Hepatocyte (in vitro differentiated cells): Measurements from ENCODE around the gene HHAT.
"Not testable (repeated sequence)": the region's sequence is repeated elsewhere in the genome, so short reads cannot be mapped to it uniquely, and the experiment has no call there.

Experiments used
- EZH2 ChIP-seq: fragments of 200-600 bp; sonication (generic); IDR thresholded peaks from 2 replicates; pipeline ENCODE4 v1.6.1; 2016; ENCODE audit warnings: antibody characterized with exemption, mild to moderate bottlenecking, borderline replicate concordance
- EZH2phosphoT487 ChIP-seq: fragments of 200-600 bp; sonication (generic); IDR thresholded peaks from one replicate; pipeline ENCODE4 v1.6.1; 2018; ENCODE audit warnings: antibody characterized with exemption, mild to moderate bottlenecking, low read depth, moderate library complexity; ENCODE audit not compliant: unreplicated experiment, severe bottlenecking
- TF ChIP-seq, protein P1 (sequence below): fragments of 200-600 bp; sonication (generic); IDR thresholded peaks from 2 replicates; pipeline ENCODE4 v1.5.1; 2016; ENCODE audit warnings: antibody characterized with exemption, mild to moderate bottlenecking; ENCODE audit not compliant: poor library complexity

DNA sequence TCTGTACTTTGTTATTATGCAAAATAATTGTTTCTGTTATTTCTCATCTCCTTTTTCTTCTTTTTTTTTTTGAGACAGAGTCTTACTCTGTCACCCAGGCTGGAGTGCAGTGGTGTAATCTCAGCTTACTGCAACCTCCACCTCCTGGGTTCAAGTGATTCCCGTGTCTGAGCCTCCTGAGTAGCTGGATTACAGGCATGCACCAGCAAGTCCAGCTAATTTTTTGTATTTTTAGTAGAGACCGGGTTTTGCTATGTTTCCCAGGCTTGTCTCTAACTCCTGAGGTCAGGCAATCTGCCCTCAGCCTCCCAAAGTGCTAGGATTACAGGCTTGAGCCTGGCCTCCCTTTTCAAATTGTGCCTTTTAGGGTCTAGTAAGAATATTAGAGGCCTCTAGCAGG, 77.6 kb downstream of the HHAT start:
- not testable (repeated sequence) for TF ChIP-seq EZH2, EZH2phosphoT487
- TF ChIP-seq, protein P1, sequence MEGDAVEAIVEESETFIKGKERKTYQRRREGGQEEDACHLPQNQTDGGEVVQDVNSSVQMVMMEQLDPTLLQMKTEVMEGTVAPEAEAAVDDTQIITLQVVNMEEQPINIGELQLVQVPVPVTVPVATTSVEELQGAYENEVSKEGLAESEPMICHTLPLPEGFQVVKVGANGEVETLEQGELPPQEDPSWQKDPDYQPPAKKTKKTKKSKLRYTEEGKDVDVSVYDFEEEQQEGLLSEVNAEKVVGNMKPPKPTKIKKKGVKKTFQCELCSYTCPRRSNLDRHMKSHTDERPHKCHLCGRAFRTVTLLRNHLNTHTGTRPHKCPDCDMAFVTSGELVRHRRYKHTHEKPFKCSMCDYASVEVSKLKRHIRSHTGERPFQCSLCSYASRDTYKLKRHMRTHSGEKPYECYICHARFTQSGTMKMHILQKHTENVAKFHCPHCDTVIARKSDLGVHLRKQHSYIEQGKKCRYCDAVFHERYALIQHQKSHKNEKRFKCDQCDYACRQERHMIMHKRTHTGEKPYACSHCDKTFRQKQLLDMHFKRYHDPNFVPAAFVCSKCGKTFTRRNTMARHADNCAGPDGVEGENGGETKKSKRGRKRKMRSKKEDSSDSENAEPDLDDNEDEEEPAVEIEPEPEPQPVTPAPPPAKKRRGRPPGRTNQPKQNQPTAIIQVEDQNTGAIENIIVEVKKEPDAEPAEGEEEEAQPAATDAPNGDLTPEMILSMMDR: not testable (repeated sequence)
